ENCODE results near the gene TMEM95. TPM values are rescaled to one million over a fixed set of nuclear protein-coding genes. Genes with fewer than 3 reads are reported as not detected.

TMEM95 gene
- total RNA-seq, 1 experiment from 2014 or later, result not detected

DNA sequence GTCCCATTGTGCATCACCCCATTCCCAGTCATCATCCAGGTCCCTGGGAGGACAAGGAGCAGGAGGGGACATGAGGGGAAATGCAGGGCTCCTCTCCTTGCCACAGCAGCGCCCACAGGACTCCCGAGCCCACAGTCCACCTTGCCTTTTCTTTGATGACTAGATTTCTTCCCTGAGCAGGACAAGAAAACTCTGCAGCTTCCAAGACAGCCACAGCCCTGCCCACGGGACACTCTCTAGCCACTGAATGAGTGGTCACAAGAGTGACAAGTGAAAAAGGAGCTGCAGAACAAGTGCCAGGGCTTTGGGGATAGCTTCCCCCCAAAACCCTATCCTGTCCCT lies 30.5 kb upstream of the TMEM95 start:
- ChIA-PET CTCF (interaction anchor here (0.6 to 1.6 kb wide), 7 partner anchors 10 to 308 kb away, joined by 3 to 5 read pairs (median 3); no protein-coding TSS in a partner anchor), POLR2A (interaction anchor here (2.5 kb wide), 1 partner anchor 9 kb away, joined by 8 read pairs; the partner anchor contains the start of gene GPS2)
- no TSS peak for BruUV-seq (replicated peaks)
- Mint-ChIP-seq H3K36me3 (ENCODE audit: insufficient read depth, unreplicated experiment) (peaks cover 66% of the 10 kb centered on the region), H3K4me1 (ENCODE audit: insufficient read depth, unreplicated experiment) (peaks cover 15% of the 10 kb centered on the region), H3K9me3 (ENCODE audit: unreplicated experiment) (no peaks in the 10 kb centered on the region), H3K4me3 (ENCODE audit: unreplicated experiment) (no peak overlapping the region), H3K27ac (ENCODE audit: low read depth, unreplicated experiment) (no peak overlapping the region), H3K27me3 (ENCODE audit: insufficient read depth, unreplicated experiment) (no peaks in the 10 kb centered on the region)
- intact Hi-C loops (cut with micrococcal nuclease), result no loop called here
- TF ChIP-seq, protein P1, sequence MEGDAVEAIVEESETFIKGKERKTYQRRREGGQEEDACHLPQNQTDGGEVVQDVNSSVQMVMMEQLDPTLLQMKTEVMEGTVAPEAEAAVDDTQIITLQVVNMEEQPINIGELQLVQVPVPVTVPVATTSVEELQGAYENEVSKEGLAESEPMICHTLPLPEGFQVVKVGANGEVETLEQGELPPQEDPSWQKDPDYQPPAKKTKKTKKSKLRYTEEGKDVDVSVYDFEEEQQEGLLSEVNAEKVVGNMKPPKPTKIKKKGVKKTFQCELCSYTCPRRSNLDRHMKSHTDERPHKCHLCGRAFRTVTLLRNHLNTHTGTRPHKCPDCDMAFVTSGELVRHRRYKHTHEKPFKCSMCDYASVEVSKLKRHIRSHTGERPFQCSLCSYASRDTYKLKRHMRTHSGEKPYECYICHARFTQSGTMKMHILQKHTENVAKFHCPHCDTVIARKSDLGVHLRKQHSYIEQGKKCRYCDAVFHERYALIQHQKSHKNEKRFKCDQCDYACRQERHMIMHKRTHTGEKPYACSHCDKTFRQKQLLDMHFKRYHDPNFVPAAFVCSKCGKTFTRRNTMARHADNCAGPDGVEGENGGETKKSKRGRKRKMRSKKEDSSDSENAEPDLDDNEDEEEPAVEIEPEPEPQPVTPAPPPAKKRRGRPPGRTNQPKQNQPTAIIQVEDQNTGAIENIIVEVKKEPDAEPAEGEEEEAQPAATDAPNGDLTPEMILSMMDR (IDR thresholded peaks at IDR 0.05; ENCODE audit: unreplicated experiment), result no peak
- DNase-seq (ENCODE audit: unreplicated experiment), result no peak

DNA sequence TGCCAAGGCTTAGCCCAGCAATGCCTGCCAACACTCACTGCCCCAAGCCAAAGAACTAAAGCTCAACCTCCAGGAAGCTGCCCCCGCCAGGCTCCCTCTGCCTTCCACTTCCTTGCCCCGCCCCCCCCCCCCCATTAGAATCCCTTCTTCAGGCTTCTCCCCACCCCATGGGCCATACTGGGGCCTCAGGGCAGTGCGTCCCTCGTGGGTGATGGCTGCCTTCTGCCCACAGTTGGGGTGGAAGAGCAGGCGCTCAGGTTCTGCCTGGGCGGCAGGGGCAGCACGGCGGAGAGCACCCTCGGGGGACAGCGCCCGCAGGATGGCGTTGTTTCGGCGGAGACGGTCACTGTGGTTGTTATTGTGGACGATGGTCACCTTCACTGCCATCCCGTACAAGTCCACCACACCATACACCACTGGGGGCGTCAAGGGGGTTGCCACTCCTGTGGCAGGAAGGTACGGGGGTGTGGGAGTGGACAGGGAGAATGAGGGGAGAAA lies 29.9 kb upstream of the TMEM95 start:
- no peaks in the 10 kb centered on the region for H3K27me3 Mint-ChIP-seq (ENCODE audit: insufficient read depth, unreplicated experiment)
- CTCF ChIA-PET, result interaction anchor here (0.6 to 1.6 kb wide), 6 partner anchors 11 to 266 kb away, joined by 3 to 5 read pairs (median 3); no protein-coding TSS in a partner anchor
- intact Hi-C loops (cut with micrococcal nuclease), result no loop called here
- TF ChIP-seq, protein P1 (IDR thresholded peaks at IDR 0.05; ENCODE audit: unreplicated experiment), result no peak
- DNase-seq (ENCODE audit: unreplicated experiment), result no peak
- H3K9me3 Mint-ChIP-seq (ENCODE audit: unreplicated experiment), result no peaks in the 10 kb centered on the region
- BruUV-seq (replicated peaks), result no TSS peak
- H3K36me3 Mint-ChIP-seq (ENCODE audit: insufficient read depth, unreplicated experiment), result peaks cover 59% of the 10 kb centered on the region
- POLR2A ChIA-PET, result interaction anchor here (2.5 kb wide), 1 partner anchor 10 kb away, joined by 8 read pairs; the partner anchor contains the start of gene GPS2
- H3K4me1 Mint-ChIP-seq (ENCODE audit: insufficient read depth, unreplicated experiment), result peaks cover 15% of the 10 kb centered on the region
- no peak overlapping the region for H3K27ac Mint-ChIP-seq (ENCODE audit: low read depth, unreplicated experiment)
- no peak overlapping the region for H3K4me3 Mint-ChIP-seq (ENCODE audit: unreplicated experiment)

DNA sequence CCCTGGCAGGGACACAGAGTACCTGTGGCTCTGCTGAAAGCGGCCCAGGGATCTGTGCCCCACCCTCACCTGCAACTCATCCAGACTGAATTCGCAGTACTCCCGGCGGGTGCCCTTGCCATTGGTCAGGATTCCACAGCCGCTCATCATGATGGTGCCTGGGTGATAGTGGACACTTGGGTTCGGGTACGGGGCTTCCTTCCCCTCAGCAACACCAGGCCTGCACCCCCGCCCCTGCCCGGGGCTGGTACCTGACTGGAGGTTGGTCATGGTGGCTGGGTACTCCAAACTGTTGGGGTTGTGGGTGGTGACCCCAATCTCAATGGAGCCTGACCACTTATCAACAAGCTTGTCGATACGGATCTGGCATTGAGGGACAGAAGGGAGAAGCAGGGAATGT lies 28.8 kb upstream of the TMEM95 start:
- intact Hi-C loops (cut with micrococcal nuclease), result no loop called here
- no peak for DNase-seq (ENCODE audit: unreplicated experiment)
- peaks cover 48% of the 10 kb centered on the region for H3K36me3 Mint-ChIP-seq (ENCODE audit: insufficient read depth, unreplicated experiment)
- no peaks in the 10 kb centered on the region for H3K9me3 Mint-ChIP-seq (ENCODE audit: unreplicated experiment)
- ChIA-PET CTCF (interaction anchor here (0.7 to 1.5 kb wide), 3 partner anchors 30 to 235 kb away, joined by 3 to 4 read pairs (median 4); partner anchors contain the start of gene SENP3), POLR2A (interaction anchor here (1.1 to 2.5 kb wide), 2 partner anchors 11 to 12 kb away, joined by 3 to 8 read pairs; partner anchors contain the start of gene GPS2)
- no peak overlapping the region for H3K4me3 Mint-ChIP-seq (ENCODE audit: unreplicated experiment)
- BruUV-seq (replicated peaks), result no TSS peak
- TF ChIP-seq, protein P1 (IDR thresholded peaks at IDR 0.05; ENCODE audit: unreplicated experiment), result no peak
- peaks cover 15% of the 10 kb centered on the region for H3K4me1 Mint-ChIP-seq (ENCODE audit: insufficient read depth, unreplicated experiment)
- H3K27me3 Mint-ChIP-seq (ENCODE audit: insufficient read depth, unreplicated experiment), result no peaks in the 10 kb centered on the region
- no peak overlapping the region for H3K27ac Mint-ChIP-seq (ENCODE audit: low read depth, unreplicated experiment)

DNA sequence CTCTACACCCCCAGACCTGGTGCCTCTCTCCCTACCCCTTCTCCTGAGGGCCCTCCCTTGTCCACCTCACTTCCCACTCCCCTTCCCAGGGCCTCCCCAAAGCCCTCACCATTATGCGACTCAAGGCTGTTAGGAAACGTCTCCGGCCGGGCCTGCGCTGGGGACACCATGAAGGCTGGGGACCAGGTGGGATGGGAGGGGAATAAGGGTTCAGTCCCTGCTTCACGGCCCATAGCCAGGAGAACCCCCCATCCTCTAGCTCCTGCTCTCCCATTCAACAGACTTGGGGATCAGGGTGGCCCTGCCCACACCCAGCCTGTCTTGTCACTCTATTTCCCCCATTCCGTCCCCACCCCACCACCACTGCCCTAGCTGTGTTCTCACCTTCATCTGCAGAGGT lies 27.9 kb upstream of the TMEM95 start:
- Mint-ChIP-seq H3K27ac (ENCODE audit: low read depth, unreplicated experiment) (no peak overlapping the region), H3K9me3 (ENCODE audit: unreplicated experiment) (no peaks in the 10 kb centered on the region), H3K36me3 (ENCODE audit: insufficient read depth, unreplicated experiment) (peaks cover 40% of the 10 kb centered on the region), H3K4me3 (ENCODE audit: unreplicated experiment) (no peak overlapping the region), H3K4me1 (ENCODE audit: insufficient read depth, unreplicated experiment) (peaks cover 15% of the 10 kb centered on the region), H3K27me3 (ENCODE audit: insufficient read depth, unreplicated experiment) (no peaks in the 10 kb centered on the region)
- ChIA-PET POLR2A (interaction anchor here (0.9 to 1.2 kb wide), 3 partner anchors 11 to 77 kb away, joined by 3 read pairs; partner anchors contain the start of gene TMEM256), CTCF (interaction anchor here (0.6 to 1.5 kb wide), 3 partner anchors 10 to 234 kb away, joined by 3 to 4 read pairs (median 4); partner anchors contain the start of gene SENP3)
- DNase-seq (ENCODE audit: unreplicated experiment), result no peak
- intact Hi-C loops (cut with micrococcal nuclease), result no loop called here
- BruUV-seq (replicated peaks), result no TSS peak
- TF ChIP-seq, protein P1 (IDR thresholded peaks at IDR 0.05; ENCODE audit: unreplicated experiment), result no peak

All from MCF 10A (cell line).